K562 (cell line): ENCODE measurements around the gene LRRN3. TPM values are rescaled to one million over a fixed set of nuclear protein-coding genes. Genes with fewer than 3 reads are reported as not detected.

ENCODE experiments used
- KLF16 ChIP-seq: IDR thresholded peaks from 2 replicates; pipeline ENCODE4 v1.6.1; 2016; ENCODE audit warnings: antibody characterized with exemption
- MED1 ChIP-seq: sonication (generic); formaldehyde crosslinking; IDR thresholded peaks from 2 replicates; pipeline ENCODE4 v1.8.1; 2023; ENCODE audit warnings: missing genetic modification reagents, borderline replicate concordance
- NCOA1 ChIP-seq: fragments of 450-650 bp; IDR thresholded peaks from 2 replicates; pipeline ENCODE4 v1.6.1; 2016; ENCODE audit warnings: low read depth
- NCOA4 ChIP-seq: fragments of 450-650 bp; IDR thresholded peaks from 2 replicates; pipeline ENCODE4 v1.6.1; 2018; ENCODE audit warnings: mild to moderate bottlenecking; ENCODE audit not compliant: partially characterized antibody
- PPARD ChIP-seq: fragments of 250-450 bp; sonication (Bioruptor Pico); IDR thresholded peaks from 2 replicates; pipeline ENCODE4 v1.8.0; 2022; ENCODE audit warnings: inconsistent platforms, mild to moderate bottlenecking, moderate library complexity
- SRSF7 ChIP-seq: fragments of 200-400 bp; formaldehyde crosslinking; optimal IDR thresholded peaks from 2 replicates; pipeline ENCODE3; 2017; ENCODE audit warnings: mild to moderate bottlenecking, low read depth, low read length
- TAL1 ChIP-seq: fragments of 450-650 bp; IDR thresholded peaks from 2 replicates; pipeline ENCODE4 v1.6.1; 2016; ENCODE audit warnings: mild to moderate bottlenecking
- ZNF277 ChIP-seq: fragments of 250-450 bp; sonication (Bioruptor Pico); IDR thresholded peaks from 2 replicates; pipeline ENCODE4 v1.8.0; 2022; ENCODE audit warnings: inconsistent platforms, mild to moderate bottlenecking, moderate library complexity, borderline replicate concordance
- ZNF584 ChIP-seq: fragments of 200-800 bp; sonication (Bioruptor generic); IDR thresholded peaks from 2 replicates; pipeline ENCODE4 v1.6.1; 2016; ENCODE audit warnings: low read depth, mild to moderate bottlenecking, missing genetic modification characterization, missing compliant biosample characterization
- polyA plus RNA-seq, 8 experiments: library from polyadenylated mRNA; depleted of rRNA in 4 of 8; stranded (reverse) in 5 of 8; unstranded in 3 of 8; fragments of >200 nt; fragmentation: Nextera tagmentation in 2 of 8; fragmentation: Illumina TruSeq in 1 of 8; extraction: Ambion mirVana in 2 of 8; extraction: Trizol in 1 of 8; gene quantifications; 2 replicates each; pipeline versions ENCODE4 v1.2.1 to v1.2.3, GENCODE V29; 2011 to 2014; ENCODE audit warnings: inconsistent platforms in 1 of 8, missing spikeins in 1 of 8
- total RNA-seq, 7 experiments: library from RNA; depleted of rRNA in 6 of 7; stranded (reverse); fragments of >200 nt in 6 of 7; fragmentation: Illumina TruSeq in 2 of 7; extraction: Trizol in 2 of 7; gene quantifications; 2 replicates each; pipeline versions ENCODE4 v1.2.1 to v1.2.3, GENCODE V29; 2011 to 2021; ENCODE audit warnings: low replicate concordance in 1 of 7
- TF ChIP-seq, protein P1 (sequence below): fragments of 200-800 bp; sonication (Bioruptor generic); IDR thresholded peaks from 2 replicates; pipeline ENCODE4 v1.6.1; 2017; ENCODE audit warnings: missing genetic modification characterization, missing compliant biosample characterization
- TF ChIP-seq, protein P2 (sequence below): fragments of 250-450 bp; sonication (Bioruptor Pico); IDR thresholded peaks from 2 replicates; pipeline ENCODE4 v1.9.0; 2021; ENCODE audit warnings: mild to moderate bottlenecking, inconsistent platforms
- TF ChIP-seq, protein P3 (sequence below), 2 experiments: fragments of 450-650 bp; formaldehyde crosslinking in 1 of 2; IDR thresholded peaks; 2 replicates each; pipeline versions ENCODE4 v1.4.0 to v1.6.1; 2014 to 2020; ENCODE audit warnings: mild to moderate bottlenecking in 2 of 2, borderline replicate concordance in 1 of 2, low read depth in 1 of 2

Gene LRRN3
- total and polyA plus RNA-seq, 9 of the 15 experiments (the other 6 are each of a cell fraction or from before 2014, with no cell fraction given): 0.05 to 1.00 (median 0.20) TPM; not detected in 1

- TF ChIP-seq NCOA4 (no peak), ZNF277 (CRISPR knock-in tag) (no peak), PPARD (CRISPR knock-in tag) (no peak), KLF16 (peak; percentile 22; the same call in 1 of the 2 replicates), TAL1 (peak; percentile 64), SRSF7 (no peak), NCOA1 (no peak), ZNF584 (CRISPR knock-in tag) (no peak), MED1 (CRISPR knock-in tag) (no peak)
- TF ChIP-seq, protein P1, sequence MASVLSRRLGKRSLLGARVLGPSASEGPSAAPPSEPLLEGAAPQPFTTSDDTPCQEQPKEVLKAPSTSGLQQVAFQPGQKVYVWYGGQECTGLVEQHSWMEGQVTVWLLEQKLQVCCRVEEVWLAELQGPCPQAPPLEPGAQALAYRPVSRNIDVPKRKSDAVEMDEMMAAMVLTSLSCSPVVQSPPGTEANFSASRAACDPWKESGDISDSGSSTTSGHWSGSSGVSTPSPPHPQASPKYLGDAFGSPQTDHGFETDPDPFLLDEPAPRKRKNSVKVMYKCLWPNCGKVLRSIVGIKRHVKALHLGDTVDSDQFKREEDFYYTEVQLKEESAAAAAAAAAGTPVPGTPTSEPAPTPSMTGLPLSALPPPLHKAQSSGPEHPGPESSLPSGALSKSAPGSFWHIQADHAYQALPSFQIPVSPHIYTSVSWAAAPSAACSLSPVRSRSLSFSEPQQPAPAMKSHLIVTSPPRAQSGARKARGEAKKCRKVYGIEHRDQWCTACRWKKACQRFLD (CRISPR knock-in tag): no peak
- TF ChIP-seq, protein P2, sequence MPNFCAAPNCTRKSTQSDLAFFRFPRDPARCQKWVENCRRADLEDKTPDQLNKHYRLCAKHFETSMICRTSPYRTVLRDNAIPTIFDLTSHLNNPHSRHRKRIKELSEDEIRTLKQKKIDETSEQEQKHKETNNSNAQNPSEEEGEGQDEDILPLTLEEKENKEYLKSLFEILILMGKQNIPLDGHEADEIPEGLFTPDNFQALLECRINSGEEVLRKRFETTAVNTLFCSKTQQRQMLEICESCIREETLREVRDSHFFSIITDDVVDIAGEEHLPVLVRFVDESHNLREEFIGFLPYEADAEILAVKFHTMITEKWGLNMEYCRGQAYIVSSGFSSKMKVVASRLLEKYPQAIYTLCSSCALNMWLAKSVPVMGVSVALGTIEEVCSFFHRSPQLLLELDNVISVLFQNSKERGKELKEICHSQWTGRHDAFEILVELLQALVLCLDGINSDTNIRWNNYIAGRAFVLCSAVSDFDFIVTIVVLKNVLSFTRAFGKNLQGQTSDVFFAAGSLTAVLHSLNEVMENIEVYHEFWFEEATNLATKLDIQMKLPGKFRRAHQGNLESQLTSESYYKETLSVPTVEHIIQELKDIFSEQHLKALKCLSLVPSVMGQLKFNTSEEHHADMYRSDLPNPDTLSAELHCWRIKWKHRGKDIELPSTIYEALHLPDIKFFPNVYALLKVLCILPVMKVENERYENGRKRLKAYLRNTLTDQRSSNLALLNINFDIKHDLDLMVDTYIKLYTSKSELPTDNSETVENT (CRISPR knock-in tag): no peak
- TF ChIP-seq, protein P3, sequence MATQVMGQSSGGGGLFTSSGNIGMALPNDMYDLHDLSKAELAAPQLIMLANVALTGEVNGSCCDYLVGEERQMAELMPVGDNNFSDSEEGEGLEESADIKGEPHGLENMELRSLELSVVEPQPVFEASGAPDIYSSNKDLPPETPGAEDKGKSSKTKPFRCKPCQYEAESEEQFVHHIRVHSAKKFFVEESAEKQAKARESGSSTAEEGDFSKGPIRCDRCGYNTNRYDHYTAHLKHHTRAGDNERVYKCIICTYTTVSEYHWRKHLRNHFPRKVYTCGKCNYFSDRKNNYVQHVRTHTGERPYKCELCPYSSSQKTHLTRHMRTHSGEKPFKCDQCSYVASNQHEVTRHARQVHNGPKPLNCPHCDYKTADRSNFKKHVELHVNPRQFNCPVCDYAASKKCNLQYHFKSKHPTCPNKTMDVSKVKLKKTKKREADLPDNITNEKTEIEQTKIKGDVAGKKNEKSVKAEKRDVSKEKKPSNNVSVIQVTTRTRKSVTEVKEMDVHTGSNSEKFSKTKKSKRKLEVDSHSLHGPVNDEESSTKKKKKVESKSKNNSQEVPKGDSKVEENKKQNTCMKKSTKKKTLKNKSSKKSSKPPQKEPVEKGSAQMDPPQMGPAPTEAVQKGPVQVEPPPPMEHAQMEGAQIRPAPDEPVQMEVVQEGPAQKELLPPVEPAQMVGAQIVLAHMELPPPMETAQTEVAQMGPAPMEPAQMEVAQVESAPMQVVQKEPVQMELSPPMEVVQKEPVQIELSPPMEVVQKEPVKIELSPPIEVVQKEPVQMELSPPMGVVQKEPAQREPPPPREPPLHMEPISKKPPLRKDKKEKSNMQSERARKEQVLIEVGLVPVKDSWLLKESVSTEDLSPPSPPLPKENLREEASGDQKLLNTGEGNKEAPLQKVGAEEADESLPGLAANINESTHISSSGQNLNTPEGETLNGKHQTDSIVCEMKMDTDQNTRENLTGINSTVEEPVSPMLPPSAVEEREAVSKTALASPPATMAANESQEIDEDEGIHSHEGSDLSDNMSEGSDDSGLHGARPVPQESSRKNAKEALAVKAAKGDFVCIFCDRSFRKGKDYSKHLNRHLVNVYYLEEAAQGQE (IDR thresholded peaks at IDR 0.05; ENCODE audit: borderline replicate concordance): no peak
- TF ChIP-seq, protein P3 (CRISPR knock-in tag; IDR thresholded peaks at IDR 0.05; ENCODE audit: low read depth): no peak
Observed at GRCh38 chr7:111074748-111075146, 16.2 kb upstream of the LRRN3 start (continued).
